ENCODE data around the gene PIP5K1C. TPM values are rescaled to one million over a fixed set of nuclear protein-coding genes. Genes with fewer than 3 reads are reported as not detected.

The PIP5K1C gene
- polyA plus RNA-seq, 1 donor from 2014 or later: 7.1 TPM

DNA sequence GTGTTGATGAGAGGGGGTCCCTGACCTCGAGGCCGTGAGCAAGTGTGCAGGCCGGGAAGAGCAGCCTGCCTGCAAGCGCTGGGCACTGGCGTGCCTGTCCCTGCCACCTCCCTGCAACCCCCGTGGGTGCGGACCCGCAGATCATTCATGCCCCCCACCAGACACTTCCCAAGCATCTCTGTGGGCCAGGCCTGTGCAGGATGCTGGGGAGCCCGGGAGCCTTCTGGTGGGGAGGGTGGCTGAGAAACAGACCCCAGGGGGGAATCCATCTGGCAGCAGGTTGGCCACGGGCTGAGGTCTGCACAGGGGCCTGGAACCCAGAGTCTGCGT lies 55.2 kb downstream of the PIP5K1C start:
- H3F3A ChIP-seq (ENCODE audit: insufficient read depth, low read length, poor library complexity, severe bottlenecking): no peaks in the 10 kb centered on the region
- H3K27ac ChIP-seq (ENCODE audit: low read length): no peak overlapping the region
- no peaks in the 10 kb centered on the region for H4K20me1 ChIP-seq (ENCODE audit: insufficient read depth)
- H3K4me2 ChIP-seq (ENCODE audit: low read length): no peak overlapping the region
- H3K79me2 ChIP-seq (replicated peaks; ENCODE audit: insufficient read depth, low read length): no peaks in the 10 kb centered on the region
- no peak overlapping the region for H3K4me3 ChIP-seq (ENCODE audit: low read length)
- H3K36me3 ChIP-seq (ENCODE audit: insufficient read depth, low read length): no peaks in the 10 kb centered on the region
- TF ChIP-seq SMC3 (conservative IDR thresholded peaks at IDR 0.05; ENCODE audit: poor library complexity) (no peak), POLR2AphosphoS5 (IDR thresholded peaks at IDR 0.05) (no peak), RAD21 (conservative IDR thresholded peaks at IDR 0.05) (no peak), EZH2 (IDR thresholded peaks at IDR 0.05; ENCODE audit: borderline replicate concordance, insufficient read depth, low read length, poor library complexity, severe bottlenecking) (no peak), CTCF (IDR thresholded peaks at IDR 0.05; ENCODE audit: poor library complexity, severe bottlenecking) (no peak), EP300 (conservative IDR thresholded peaks at IDR 0.05; ENCODE audit: poor library complexity, severe bottlenecking) (no peak), MXI1 (conservative IDR thresholded peaks at IDR 0.05; ENCODE audit: poor library complexity, severe bottlenecking) (no peak), TAF1 (IDR thresholded peaks at IDR 0.05; ENCODE audit: low read depth) (no peak)
- TF ChIP-seq, protein P1, sequence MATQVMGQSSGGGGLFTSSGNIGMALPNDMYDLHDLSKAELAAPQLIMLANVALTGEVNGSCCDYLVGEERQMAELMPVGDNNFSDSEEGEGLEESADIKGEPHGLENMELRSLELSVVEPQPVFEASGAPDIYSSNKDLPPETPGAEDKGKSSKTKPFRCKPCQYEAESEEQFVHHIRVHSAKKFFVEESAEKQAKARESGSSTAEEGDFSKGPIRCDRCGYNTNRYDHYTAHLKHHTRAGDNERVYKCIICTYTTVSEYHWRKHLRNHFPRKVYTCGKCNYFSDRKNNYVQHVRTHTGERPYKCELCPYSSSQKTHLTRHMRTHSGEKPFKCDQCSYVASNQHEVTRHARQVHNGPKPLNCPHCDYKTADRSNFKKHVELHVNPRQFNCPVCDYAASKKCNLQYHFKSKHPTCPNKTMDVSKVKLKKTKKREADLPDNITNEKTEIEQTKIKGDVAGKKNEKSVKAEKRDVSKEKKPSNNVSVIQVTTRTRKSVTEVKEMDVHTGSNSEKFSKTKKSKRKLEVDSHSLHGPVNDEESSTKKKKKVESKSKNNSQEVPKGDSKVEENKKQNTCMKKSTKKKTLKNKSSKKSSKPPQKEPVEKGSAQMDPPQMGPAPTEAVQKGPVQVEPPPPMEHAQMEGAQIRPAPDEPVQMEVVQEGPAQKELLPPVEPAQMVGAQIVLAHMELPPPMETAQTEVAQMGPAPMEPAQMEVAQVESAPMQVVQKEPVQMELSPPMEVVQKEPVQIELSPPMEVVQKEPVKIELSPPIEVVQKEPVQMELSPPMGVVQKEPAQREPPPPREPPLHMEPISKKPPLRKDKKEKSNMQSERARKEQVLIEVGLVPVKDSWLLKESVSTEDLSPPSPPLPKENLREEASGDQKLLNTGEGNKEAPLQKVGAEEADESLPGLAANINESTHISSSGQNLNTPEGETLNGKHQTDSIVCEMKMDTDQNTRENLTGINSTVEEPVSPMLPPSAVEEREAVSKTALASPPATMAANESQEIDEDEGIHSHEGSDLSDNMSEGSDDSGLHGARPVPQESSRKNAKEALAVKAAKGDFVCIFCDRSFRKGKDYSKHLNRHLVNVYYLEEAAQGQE (IDR thresholded peaks at IDR 0.05; ENCODE audit: borderline replicate concordance): no peak
- no peaks in the 10 kb centered on the region for H3K9me2 ChIP-seq (ENCODE audit: insufficient read depth, low read length)
- no peaks in the 10 kb centered on the region for H3K27me3 ChIP-seq (ENCODE audit: insufficient read depth, low read depth, low read length)
- H3K9me3 ChIP-seq (ENCODE audit: low read length): no peaks in the 10 kb centered on the region
- H3K9ac ChIP-seq (ENCODE audit: low read length): no peak overlapping the region
- no peak overlapping the region for H2AFZ ChIP-seq (ENCODE audit: low read depth, low read length)

DNA sequence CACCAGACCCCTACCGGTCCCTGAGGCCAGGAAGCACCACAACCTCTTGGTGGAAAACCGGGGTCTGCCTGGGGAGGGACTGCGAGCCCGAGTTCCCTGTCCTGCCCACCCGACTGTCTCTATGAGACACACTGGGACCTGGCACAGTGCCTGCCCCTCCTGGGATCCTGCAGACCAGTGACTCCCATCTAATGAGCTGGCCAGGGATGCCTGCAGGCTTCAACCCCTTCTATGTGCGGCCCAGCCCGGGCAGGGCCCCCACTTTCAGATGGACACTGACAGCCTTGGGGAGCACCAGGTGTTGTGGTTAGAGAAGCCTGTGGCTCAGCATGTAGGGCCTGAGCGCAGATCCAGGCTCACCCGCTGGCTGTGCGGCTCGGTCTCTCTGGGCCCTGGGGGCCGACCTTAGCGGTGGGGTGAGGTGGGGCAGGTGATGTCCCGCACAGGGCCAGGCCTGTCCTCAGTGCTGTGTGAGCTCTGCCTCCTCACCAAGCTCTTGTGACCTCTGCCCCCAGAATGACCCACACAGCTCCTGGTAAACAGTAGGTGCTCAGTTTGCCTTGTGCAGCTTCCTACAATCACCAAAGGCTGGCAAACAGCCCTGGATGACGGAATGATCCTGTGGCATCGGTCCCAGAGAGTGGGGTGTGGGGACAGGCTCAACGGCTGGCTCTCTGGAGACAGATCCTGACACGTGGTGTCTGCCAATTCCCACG lies 55.8 kb downstream of the PIP5K1C start:
- H3K27me3 ChIP-seq (ENCODE audit: insufficient read depth, low read depth, low read length): no peaks in the 10 kb centered on the region
- H3K9ac ChIP-seq (ENCODE audit: low read length): no peak overlapping the region
- H3K27ac ChIP-seq (ENCODE audit: low read length): no peak overlapping the region
- H3K36me3 ChIP-seq (ENCODE audit: insufficient read depth, low read length): no peaks in the 10 kb centered on the region
- H3F3A ChIP-seq (ENCODE audit: insufficient read depth, low read length, poor library complexity, severe bottlenecking): no peaks in the 10 kb centered on the region
- H3K79me2 ChIP-seq (replicated peaks; ENCODE audit: insufficient read depth, low read length): no peaks in the 10 kb centered on the region
- H3K9me3 ChIP-seq (ENCODE audit: low read length): no peaks in the 10 kb centered on the region
- no peak overlapping the region for H2AFZ ChIP-seq (ENCODE audit: low read depth, low read length)
- no peaks in the 10 kb centered on the region for H4K20me1 ChIP-seq (ENCODE audit: insufficient read depth)
- H3K4me3 ChIP-seq (ENCODE audit: low read length): no peak overlapping the region
- no peaks in the 10 kb centered on the region for H3K9me2 ChIP-seq (ENCODE audit: insufficient read depth, low read length)
- TF ChIP-seq RAD21 (conservative IDR thresholded peaks at IDR 0.05) (no peak), EZH2 (IDR thresholded peaks at IDR 0.05; ENCODE audit: borderline replicate concordance, insufficient read depth, low read length, poor library complexity, severe bottlenecking) (no peak), EP300 (conservative IDR thresholded peaks at IDR 0.05; ENCODE audit: poor library complexity, severe bottlenecking) (no peak), POLR2AphosphoS5 (IDR thresholded peaks at IDR 0.05) (no peak), TAF1 (IDR thresholded peaks at IDR 0.05; ENCODE audit: low read depth) (no peak), CTCF (IDR thresholded peaks at IDR 0.05; ENCODE audit: poor library complexity, severe bottlenecking) (no peak), MXI1 (conservative IDR thresholded peaks at IDR 0.05; ENCODE audit: poor library complexity, severe bottlenecking) (no peak), SMC3 (conservative IDR thresholded peaks at IDR 0.05; ENCODE audit: poor library complexity) (no peak)
- TF ChIP-seq, protein P1 (IDR thresholded peaks at IDR 0.05; ENCODE audit: borderline replicate concordance): no peak
- no peak overlapping the region for H3K4me2 ChIP-seq (ENCODE audit: low read length)
